ENCODE measurements around the gene RTCA.
"Not testable (repeated sequence)": the region's sequence is repeated elsewhere in the genome, so short reads cannot be mapped to it uniquely, and the experiment has no call there.

The RTCA gene

GRCh38 chr1:100261686-100262085 lies 4.3 kb upstream of the RTCA start:
- no peak for DNase-seq

- not testable (repeated sequence) for DNase-seq
These were observed 1.9 kb upstream of the RTCA start for GRCh38 chr1:100264081-100264480.

- DNase-seq, result no peak
These were observed 470 bp upstream of the RTCA start for GRCh38 chr1:100265562-100265930.

GRCh38 chr1:100266741-100267140 lies 725 bp downstream of the RTCA start:
- no peak for DNase-seq

GRCh38 chr1:100267284-100267683 lies 1.3 kb downstream of the RTCA start:
- no peak for DNase-seq

GRCh38 chr1:100268202-100268601 lies 2.2 kb downstream of the RTCA start:
- DNase-seq, result no peak

GRCh38 chr1:100277866-100278265 lies 11.8 kb downstream of the RTCA start:
- DNase-seq, result no peak

GRCh38 chr1:100279358-100279923 lies 13.4 kb downstream of the RTCA start:
- DNase-seq, result no peak

- no peak for DNase-seq
These were observed 14.1 kb downstream of the RTCA start for GRCh38 chr1:100279954-100280682.

- no peak for DNase-seq
These were observed 18.6 kb downstream of the RTCA start for GRCh38 chr1:100284591-100284990.

GRCh38 chr1:100287162-100287561 lies 21.1 kb downstream of the RTCA start:
- DNase-seq, result no peak

- no peak for DNase-seq
These were observed 24.3 kb downstream of the RTCA start for GRCh38 chr1:100290291-100290690.

GRCh38 chr1:100292711-100293110 lies 26.7 kb downstream of the RTCA start:
- no peak for DNase-seq

- no peak for DNase-seq
These were observed 30.1 kb downstream of the RTCA start for GRCh38 chr1:100296140-100296539.

GRCh38 chr1:100296997-100297396 lies 31.0 kb downstream of the RTCA start:
- not testable (repeated sequence) for DNase-seq

- no peak for DNase-seq
These were observed 32.5 kb downstream of the RTCA start for GRCh38 chr1:100298512-100298911.

GRCh38 chr1:100299521-100300222 lies 33.7 kb downstream of the RTCA start:
- DNase-seq, result no peak

GRCh38 chr1:100300691-100301090 lies 34.7 kb downstream of the RTCA start:
- no peak for DNase-seq

GRCh38 chr1:100302739-100303138 lies 36.7 kb downstream of the RTCA start:
- no peak for DNase-seq

GRCh38 chr1:100304227-100304626 lies 38.2 kb downstream of the RTCA start:
- no peak for DNase-seq

- DNase-seq, result no peak
These were observed 38.9 kb downstream of the RTCA start for GRCh38 chr1:100304921-100305320.

GRCh38 chr1:100305954-100306353 lies 39.9 kb downstream of the RTCA start:
- DNase-seq, result no peak

GRCh38 chr1:100306735-100307313 lies 40.8 kb downstream of the RTCA start:
- DNase-seq, result no peak

- no peak for DNase-seq
These were observed 42.8 kb downstream of the RTCA start for GRCh38 chr1:100308777-100309176.
